Sigmoid colon (tissue), 7 donors: Measurements from ENCODE around the gene ELAVL2. TPM values are rescaled to one million over a fixed set of nuclear protein-coding genes. Genes with fewer than 3 reads are reported as not detected.

Experiments
- DNase-seq: peaks from one replicate; pipeline ENCODE4 v3.0.0-alpha.2; 2019
- H3K27ac ChIP-seq, 4 donors: fragments of 200-600 bp; sonication (generic); one replicate each; pipeline ENCODE4 v1.5.1; 2016 to 2019; ENCODE audit warnings: mild to moderate bottlenecking in 1 of 4
- H3K27me3 ChIP-seq, 3 donors: fragments of 200-600 bp; sonication (generic); one replicate each; pipeline ENCODE4 v1.5.1; 2019; ENCODE audit warnings: mild to moderate bottlenecking in 1 of 3
- H3K36me3 ChIP-seq, 4 donors: fragments of 200-600 bp; sonication (generic); one replicate each; pipeline ENCODE4 v1.5.1; 2016 to 2019
- H3K4me1 ChIP-seq, 4 donors: fragments of 200-600 bp; sonication (generic); one replicate each; pipeline ENCODE4 v1.5.1; 2017 to 2019
- H3K4me3 ChIP-seq, 4 donors: fragments of 200-600 bp; sonication (generic); one replicate each; pipeline ENCODE4 v1.5.1; 2017 to 2019; ENCODE audit warnings: mild to moderate bottlenecking in 2 of 4, moderate library complexity in 1 of 4
- H3K9me3 ChIP-seq, 4 donors: fragments of 200-600 bp in 3 of 4; sonication (generic) in 3 of 4; one replicate each; pipeline versions ENCODE4 v1.5.1 to v1.6.1; 2013 to 2019
- CTCF ChIP-seq, 4 experiments: fragments of 450-650 bp in 3 of 4; fragments of 200-600 bp in 1 of 4; IDR thresholded peaks; one replicate each; pipeline ENCODE4 v1.5.1; 2016 to 2019; ENCODE audit warnings: antibody characterized with exemption in 4 of 4, mild to moderate bottlenecking in 3 of 4, moderate library complexity in 2 of 4
- EP300 ChIP-seq, 4 donors: sonication (generic); formaldehyde crosslinking; IDR thresholded peaks; one replicate each; pipeline ENCODE4 v1.6.1; 2017; ENCODE audit warnings: antibody characterized with exemption in 4 of 4
- POLR2A ChIP-seq, 2 donors: fragments of 450-650 bp; IDR thresholded peaks; one replicate each; pipeline ENCODE4 v1.6.1; 2016; ENCODE audit warnings: antibody characterized with exemption in 2 of 2, mild to moderate bottlenecking in 2 of 2, moderate library complexity in 2 of 2
- POLR2AphosphoS5 ChIP-seq, 4 donors: sonication (generic); formaldehyde crosslinking; IDR thresholded peaks; one replicate each; pipeline ENCODE4 v1.6.1; 2017; ENCODE audit warnings: antibody characterized with exemption in 4 of 4
- WGBS, 2 donors: extraction: QIAGEN DNeasy Blood & Tissue Kit; methylation state at CpG; one replicate each; pipeline ENCODE4 v1.1.7; 2013; 5-methylcytosine and 5-hydroxymethylcytosine counted together
- intact Hi-C: fragments of 100-400 bp; cut with DNase I; formaldehyde crosslinking; loops from one replicate; pipeline ENCODE4 v1.15.1; 2023
- polyA plus RNA-seq, 3 donors: library from polyadenylated mRNA; stranded (reverse); fragments of 200-250 nt; gene quantifications; one replicate each; pipeline ENCODE4 v1.2.3, GENCODE V29; 2013
- total RNA-seq, 4 donors: library from RNA; depleted of rRNA; stranded (reverse); fragments of >200 nt; gene quantifications; one replicate each; pipeline ENCODE4 v1.1.0, GENCODE V29; 2016
- donor health status: healthy with polysubstance abuse.
- donor health status: Bipolar disorder and iron deficiency.
- donor health status: healthy.

Gene ELAVL2
- total and polyA plus RNA-seq, 7 donors, result 0.16 to 0.36 (median 0.22) TPM; not detected in 4

GRCh38 chr9:23825700-23826099, 340 bp downstream of the ELAVL2 start:
- peaks cover 32 to 99% (median 72%) of the 10 kb centered on the region in 3 donors for H3K27me3 ChIP-seq
- H3K4me3 ChIP-seq, result peak overlapping the region; percentile 9 to 38 (median 26)
- DNase-seq, result no peak
- peaks cover 0 to 36% (median 34%) of the 10 kb centered on the region in 4 donors for H3K4me1 ChIP-seq
- WGBS, 2 donors, result 2% methylated on average over 12 of the region's 12 CpGs
- H3K27ac ChIP-seq, result no peak overlapping the region
- no peaks in the 10 kb centered on the region for H3K36me3 ChIP-seq
- intact Hi-C loops, result no loop called here
- TF ChIP-seq CTCF (IDR thresholded peaks at IDR 0.05) (no peak), EP300 (IDR thresholded peaks at IDR 0.05) (no peak), POLR2A (IDR thresholded peaks at IDR 0.05) (no peak), POLR2AphosphoS5 (IDR thresholded peaks at IDR 0.05) (no peak)
- H3K9me3 ChIP-seq, result no peaks in the 10 kb centered on the region

- Histone ChIP-seq H3K36me3 (no peaks in the 10 kb centered on the region), H3K9me3 (no peaks in the 10 kb centered on the region), H3K4me3 (peak overlapping the region in 3 of 4 donors; percentile 19 to 38 (median 34)), H3K4me1 (peaks cover 0 to 38% (median 35%) of the 10 kb centered on the region in 4 donors), H3K27me3 (peaks cover 30 to 99% (median 73%) of the 10 kb centered on the region in 3 donors), H3K27ac (no peak overlapping the region)
- intact Hi-C loops, result no loop called here
- no peak for DNase-seq
- no peak for TF ChIP-seq CTCF (IDR thresholded peaks at IDR 0.05)
- no peak for TF ChIP-seq POLR2AphosphoS5 (IDR thresholded peaks at IDR 0.05)
- TF ChIP-seq EP300 (IDR thresholded peaks at IDR 0.05), result no peak
- TF ChIP-seq POLR2A (IDR thresholded peaks at IDR 0.05), result no peak
- WGBS, 2 donors, result 1 to 4% methylated on average over 25 of the region's 25 CpGs
Measured at GRCh38 chr9:23824830-23825591, 1.0 kb downstream of the ELAVL2 start.

- no peaks in the 10 kb centered on the region for H3K36me3 ChIP-seq
- peaks cover 30 to 99% (median 71%) of the 10 kb centered on the region in 3 donors for H3K27me3 ChIP-seq
- no peak overlapping the region for H3K27ac ChIP-seq
- peaks cover 0 to 38% (median 33%) of the 10 kb centered on the region in 4 donors for H3K4me1 ChIP-seq
- DNase-seq, result no peak
- H3K4me3 ChIP-seq, result no peak overlapping the region
- H3K9me3 ChIP-seq, result no peaks in the 10 kb centered on the region
- intact Hi-C loops, result no loop called here
- TF ChIP-seq EP300 (IDR thresholded peaks at IDR 0.05), result no peak
- WGBS, 2 donors, result 7 to 11% methylated on average over 36 of the region's 36 CpGs
Measured at GRCh38 chr9:23823986-23824829, 1.8 kb downstream of the ELAVL2 start.

- H3K27ac ChIP-seq, result no peak overlapping the region
- peaks cover 0 to 38% (median 33%) of the 10 kb centered on the region in 4 donors for H3K4me1 ChIP-seq
- H3K27me3 ChIP-seq, result peaks cover 30 to 100% (median 71%) of the 10 kb centered on the region in 3 donors
- H3K36me3 ChIP-seq, result no peaks in the 10 kb centered on the region
- TF ChIP-seq POLR2A (IDR thresholded peaks at IDR 0.05), result no peak
- no peak for TF ChIP-seq EP300 (IDR thresholded peaks at IDR 0.05)
- no peak for TF ChIP-seq POLR2AphosphoS5 (IDR thresholded peaks at IDR 0.05)
- no peak for TF ChIP-seq CTCF (IDR thresholded peaks at IDR 0.05)
- intact Hi-C loops, result no loop called here
- no peak overlapping the region for H3K4me3 ChIP-seq
- 25 to 39% methylated on average over 11 of the region's 11 CpGs for WGBS, 2 donors
- DNase-seq, result no peak
- H3K9me3 ChIP-seq, result no peaks in the 10 kb centered on the region
Measured at GRCh38 chr9:23823269-23823668, 2.8 kb downstream of the ELAVL2 start.
